Activated T-cell treated with anti-CD3 and anti-CD28 coated beads for 48 hours (primary cell): ENCODE measurements around the gene NEURL1.
"Not testable (repeated sequence)": the region's sequence is repeated elsewhere in the genome, so short reads cannot be mapped to it uniquely, and the experiment has no call there.

Source experiments
- DNase-seq: peaks from one replicate; pipeline ENCODE4 v3.0.0-alpha.2; 2020; ENCODE audit warnings: low read depth

Gene NEURL1

GRCh38 chr10:103463499-103463898 is 30.0 kb upstream of the NEURL1 start:
- no peak for DNase-seq

- DNase-seq: no peak
Observed at GRCh38 chr10:103465411-103466179, 27.9 kb upstream of the NEURL1 start.

- DNase-seq: no peak
Observed at GRCh38 chr10:103466734-103467133, 26.8 kb upstream of the NEURL1 start.

GRCh38 chr10:103467406-103467805 is 26.1 kb upstream of the NEURL1 start:
- no peak for DNase-seq

GRCh38 chr10:103469201-103469600 is 24.3 kb upstream of the NEURL1 start:
- DNase-seq: no peak

GRCh38 chr10:103470761-103471653 is 22.5 kb upstream of the NEURL1 start:
- DNase-seq: peak; percentile 49

- no peak for DNase-seq
Observed at GRCh38 chr10:103472005-103472404, 21.5 kb upstream of the NEURL1 start.

GRCh38 chr10:103473261-103473671 is 20.2 kb upstream of the NEURL1 start:
- no peak for DNase-seq

GRCh38 chr10:103474077-103474476 is 19.4 kb upstream of the NEURL1 start:
- no peak for DNase-seq

GRCh38 chr10:103475437-103475836 is 18.1 kb upstream of the NEURL1 start:
- no peak for DNase-seq

GRCh38 chr10:103476046-103476768 is 17.3 kb upstream of the NEURL1 start:
- DNase-seq: no peak

GRCh38 chr10:103478671-103479070 is 14.8 kb upstream of the NEURL1 start:
- no peak for DNase-seq

GRCh38 chr10:103479135-103479534 is 14.4 kb upstream of the NEURL1 start, which contains the start of gene CALHM3:
Gene CALHM3, minus strand, starts transcription at chr10:103479240. Its CDS starts 208 bp downstream, at chr10:103479032.
- no peak for DNase-seq

- no peak for DNase-seq
Observed at GRCh38 chr10:103480521-103480920, 13.0 kb upstream of the NEURL1 start.

GRCh38 chr10:103481974-103482531 is 11.5 kb upstream of the NEURL1 start:
- DNase-seq: no peak

- DNase-seq: not testable (repeated sequence)
Observed at GRCh38 chr10:103486635-103487409, 6.7 kb upstream of the NEURL1 start.

- no peak for DNase-seq
Observed at GRCh38 chr10:103487410-103487708, 6.1 kb upstream of the NEURL1 start.

GRCh38 chr10:103490986-103491314 is 2.6 kb upstream of the NEURL1 start:
- DNase-seq: no peak

GRCh38 chr10:103491729-103492364 is 1.7 kb upstream of the NEURL1 start:
- no peak for DNase-seq

- no peak for DNase-seq
Observed at GRCh38 chr10:103492655-103493261, 747 bp upstream of the NEURL1 start.
